SK-MEL-5 (cell line): ENCODE measurements around the gene PTCH1. TPM values are rescaled to one million over a fixed set of nuclear protein-coding genes. Genes with fewer than 3 reads are reported as not detected.
A peak's percentile ranks its signal among the peaks of the same experiment; 100 is the strongest.

Experiments
- DNase-seq: peaks from one replicate; pipeline ENCODE4 v3.0.0-alpha.2; 2016; ENCODE audit warnings: low read depth, low spot score
- in situ Hi-C: cut with HindIII; loops from 2 replicates; pipeline ENCODE4 v1.10.0; 2016; ENCODE audit warnings: low sequenced_read_pairs, high pct_unique_total_duplicates, low pct_unique_long_range_greater_than_20kb
- total RNA-seq: library from RNA; depleted of rRNA; stranded (reverse); fragments of >200 nt; shearing (Covaris generic); gene quantifications from 2 replicates; pipeline ENCODE4 v1.2.3, GENCODE V29; 2014

Gene PTCH1
- total RNA-seq, 1 experiment from 2014 or later: 3.8 TPM

DNA sequence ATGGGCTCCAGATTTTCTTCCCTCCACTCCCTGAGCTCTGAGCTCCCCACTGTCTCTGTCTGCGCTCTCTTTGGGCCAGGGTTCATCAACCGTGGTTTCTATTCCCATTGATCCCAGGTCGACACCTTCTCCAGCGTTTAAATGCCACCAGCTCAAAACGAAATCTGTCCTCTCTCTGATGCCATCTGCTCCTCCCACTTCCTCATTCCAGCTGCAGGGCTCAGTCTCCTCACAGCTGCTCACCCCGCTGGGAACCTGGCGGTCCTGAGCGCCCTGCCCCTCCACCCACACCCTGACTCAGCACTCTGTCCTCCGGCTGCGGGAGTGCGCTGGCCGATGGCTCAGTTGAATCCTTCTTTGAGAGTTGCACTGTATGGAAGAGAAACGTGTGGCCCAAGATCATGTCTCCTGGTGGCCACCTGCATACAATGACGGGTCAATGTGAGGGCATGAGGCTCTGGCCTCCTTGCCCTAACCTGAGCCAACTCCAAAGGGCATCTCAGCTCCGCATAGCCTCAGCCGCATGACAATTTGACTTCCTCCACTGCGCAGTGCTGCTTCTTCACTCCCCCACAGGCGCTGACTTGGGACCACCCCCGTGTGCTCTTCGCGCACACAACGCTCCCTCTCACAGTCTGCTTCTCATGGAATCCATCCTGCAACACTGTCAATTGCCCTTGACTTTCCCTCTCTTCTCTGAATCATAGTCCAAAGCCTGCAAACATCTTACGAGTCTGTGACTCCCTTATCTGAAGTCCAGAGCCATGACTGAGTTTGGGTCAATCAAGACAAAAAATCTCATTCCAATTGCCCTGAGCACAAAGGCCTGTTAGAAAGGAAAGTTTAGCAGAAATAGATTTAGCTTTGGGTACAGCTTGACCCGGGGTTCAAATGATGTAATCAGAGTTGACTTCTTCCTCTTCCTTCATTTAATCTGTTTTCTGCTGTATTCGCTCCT is 82.4 kb downstream of the PTCH1 start:
- DNase-seq: no peak
- in situ Hi-C loops: no loop called here

DNA sequence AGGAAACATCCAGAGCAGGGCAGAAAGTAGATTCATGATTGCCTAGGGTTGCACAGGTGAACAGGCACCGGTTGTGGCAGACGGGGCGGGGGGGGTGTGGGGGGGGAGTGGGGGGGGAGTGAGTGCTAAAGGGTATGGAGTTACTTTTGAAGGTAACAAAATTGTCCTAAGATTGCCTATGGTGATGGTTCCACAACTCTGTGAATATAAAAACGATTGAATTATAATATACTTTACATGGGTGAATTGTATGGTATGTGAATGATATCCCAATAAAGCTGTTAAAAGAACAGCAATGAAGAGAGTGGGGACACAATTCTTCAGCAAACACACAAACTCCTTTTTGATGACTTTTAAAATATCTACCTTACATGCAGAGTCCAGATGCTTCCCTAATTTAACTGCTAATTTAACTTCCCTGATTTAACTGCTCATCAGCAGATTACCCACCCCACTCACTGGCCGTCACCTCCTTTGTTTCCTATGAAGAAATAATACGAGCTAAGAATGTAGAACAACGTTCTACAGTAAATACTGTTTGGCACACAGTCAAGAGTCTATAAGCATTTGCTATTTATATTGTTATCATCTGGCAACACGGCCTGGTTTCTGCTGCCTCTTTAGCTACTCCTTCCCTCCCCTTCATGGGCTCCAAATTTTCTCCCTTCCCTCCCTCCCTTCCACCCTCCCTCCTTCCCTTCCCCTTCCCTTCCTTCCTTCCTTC is 83.5 kb downstream of the PTCH1 start:
- DNase-seq: no peak
- in situ Hi-C loops: no loop called here

DNA sequence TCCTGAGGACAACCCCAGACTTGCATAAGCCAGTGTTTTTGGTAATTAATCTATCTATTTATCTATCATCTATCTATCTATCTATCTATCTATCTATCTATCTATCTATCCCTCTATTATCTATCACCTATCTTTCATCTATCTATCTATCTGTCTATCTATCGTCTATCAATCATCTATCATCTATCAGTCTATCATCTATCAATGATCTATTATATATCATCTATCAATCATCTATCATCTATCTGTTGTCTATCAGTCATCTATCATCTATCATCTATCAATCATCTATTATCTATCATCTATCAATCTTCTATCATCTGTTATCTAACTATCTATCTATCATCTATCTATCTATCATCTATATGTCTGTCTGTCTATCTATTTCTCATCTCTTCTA is 85.5 kb downstream of the PTCH1 start:
- no peak for DNase-seq
- in situ Hi-C loops: no loop called here

DNA sequence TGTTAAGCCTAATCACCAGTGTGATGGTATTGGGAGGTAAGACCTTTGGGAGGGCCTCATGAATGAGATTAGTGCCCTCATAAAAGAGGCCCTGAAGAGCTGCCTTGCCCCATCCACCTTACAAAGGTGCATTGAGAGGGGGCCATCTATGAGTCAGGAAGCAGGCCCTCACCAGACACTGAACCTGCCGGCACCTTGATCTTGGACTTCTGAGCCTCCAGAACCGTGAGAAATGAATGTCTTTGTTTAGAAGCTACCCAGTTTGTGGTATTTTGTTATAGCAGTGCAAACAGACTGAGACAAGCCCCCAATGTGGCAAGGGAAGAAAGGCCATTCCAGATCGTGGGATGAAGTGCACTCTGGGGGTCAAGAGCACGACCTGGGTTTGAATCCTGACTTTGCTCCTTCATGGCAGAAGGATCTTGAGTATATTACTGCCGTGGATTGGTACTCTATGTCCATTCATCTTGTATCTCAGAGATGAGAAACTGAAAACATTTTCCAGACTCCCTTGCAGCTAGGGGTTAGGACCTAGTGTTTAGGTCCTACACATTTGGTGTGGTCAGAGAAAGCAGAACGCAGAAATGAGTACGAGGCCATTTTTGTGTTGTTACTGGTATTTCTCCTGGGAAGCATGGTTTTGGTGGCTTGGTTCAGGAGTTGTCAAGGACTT is 86.7 kb downstream of the PTCH1 start:
- DNase-seq: no peak
- in situ Hi-C loops: no loop called here

DNA sequence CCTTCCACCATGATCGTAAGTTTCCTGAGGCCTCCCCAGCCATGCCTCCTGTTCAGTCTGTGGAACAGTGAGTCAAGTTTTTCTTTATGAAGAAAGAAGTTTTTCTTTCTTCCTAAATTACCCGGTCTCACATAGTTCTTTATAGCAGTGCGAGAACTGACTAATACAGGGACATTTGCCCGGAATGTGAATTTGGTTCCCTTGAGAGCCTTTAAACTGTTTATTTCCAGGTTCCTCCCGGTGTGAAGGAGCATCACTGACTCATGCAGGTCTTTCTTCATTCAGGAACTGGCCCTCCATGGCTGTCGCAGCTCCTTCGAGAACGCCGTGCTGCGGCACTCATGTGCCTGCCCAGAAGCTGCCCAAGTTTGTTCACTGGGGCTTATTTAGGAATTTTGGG is 87.7 kb downstream of the PTCH1 start:
- no peak for DNase-seq
- in situ Hi-C loops: no loop called here

DNA sequence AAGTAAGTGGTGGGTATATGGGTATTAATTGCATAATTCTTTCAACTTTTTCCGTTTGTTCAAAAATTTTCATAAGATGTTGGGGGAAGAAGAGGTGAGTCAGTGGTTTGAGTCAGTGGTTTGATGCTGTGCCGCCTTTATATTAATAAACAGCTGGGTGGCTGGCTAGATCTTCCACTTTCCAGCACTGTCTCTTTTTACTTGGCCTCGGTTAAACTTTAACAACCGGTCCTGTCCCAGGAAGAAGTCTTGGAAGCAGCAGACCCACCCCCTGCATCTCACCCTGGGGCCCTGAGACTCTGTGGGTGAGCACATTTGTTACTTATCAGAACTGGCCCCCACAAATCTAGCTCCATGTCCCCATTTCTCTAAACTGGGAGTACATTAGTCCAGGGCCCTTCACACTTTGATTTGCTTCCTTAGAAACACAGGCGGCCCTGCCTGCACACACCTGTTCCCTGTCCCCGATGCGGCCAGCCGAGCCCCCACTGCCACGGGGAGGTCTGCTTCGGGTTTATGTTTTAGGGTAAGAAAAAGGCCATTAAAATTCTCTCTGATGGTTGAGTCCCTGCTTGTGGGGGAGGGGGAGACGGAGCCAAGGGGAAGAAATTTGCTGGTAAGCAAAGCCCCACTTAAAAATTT is 90.7 kb downstream of the PTCH1 start:
- in situ Hi-C loops: no loop called here
- DNase-seq: no peak

DNA sequence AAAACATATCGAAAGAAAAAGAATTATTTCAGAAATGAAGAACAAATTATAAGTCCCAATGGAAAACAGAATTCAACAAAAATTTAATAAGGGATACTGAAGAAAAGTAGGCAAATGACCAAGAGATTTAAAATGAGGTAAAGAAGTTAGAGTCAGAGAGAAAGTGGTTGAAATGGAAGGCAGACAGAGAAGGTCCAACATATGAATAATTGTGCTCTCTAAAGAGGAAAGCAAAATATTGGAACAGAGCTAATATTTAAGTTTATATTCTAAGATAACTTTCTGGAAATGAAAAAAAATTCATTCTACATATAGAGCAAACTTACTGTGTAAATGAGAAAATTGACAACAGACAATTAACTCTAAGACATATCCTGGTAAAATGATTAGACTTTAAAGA is 94.1 kb downstream of the PTCH1 start:
- DNase-seq: no peak
- in situ Hi-C loops: no loop called here

DNA sequence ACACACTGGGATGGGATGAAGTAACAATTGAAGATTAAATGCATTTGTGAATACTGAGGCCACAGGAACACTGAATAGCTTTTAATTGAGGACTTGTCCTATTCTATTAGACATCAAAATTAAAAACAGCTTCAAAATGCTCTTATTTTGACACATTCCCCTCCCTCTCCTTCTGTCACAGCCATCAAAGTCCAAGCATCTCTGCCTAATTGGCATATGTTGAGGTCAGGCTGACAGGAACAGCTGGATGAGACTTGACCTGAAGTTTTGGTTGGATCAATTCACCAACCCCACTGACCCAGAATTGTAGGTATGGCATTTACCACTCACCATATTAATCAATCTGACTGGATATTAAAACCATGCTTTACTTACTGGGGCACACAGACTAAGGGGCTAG is 96.3 kb downstream of the PTCH1 start:
- in situ Hi-C loops: no loop called here
- no peak for DNase-seq

DNA sequence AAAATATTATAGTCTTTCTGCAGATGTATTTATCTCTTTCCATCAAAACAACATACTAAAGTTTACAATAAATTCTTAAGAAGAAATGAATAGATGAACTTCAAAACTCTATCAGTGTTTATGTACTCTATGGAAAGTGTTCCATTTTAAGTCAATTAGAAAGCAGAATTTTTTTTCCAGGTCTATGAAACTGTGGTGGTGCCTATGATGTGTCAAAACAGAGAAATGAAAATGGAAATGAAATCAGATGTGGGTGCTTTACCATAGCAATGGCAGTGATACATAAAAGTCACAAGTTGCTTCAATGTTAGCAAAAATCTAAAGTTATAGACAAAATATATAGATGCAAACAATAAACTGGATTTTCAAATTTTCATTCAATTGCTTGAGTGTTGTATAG is 97.3 kb downstream of the PTCH1 start:
- DNase-seq: no peak
- in situ Hi-C loops: no loop called here

DNA sequence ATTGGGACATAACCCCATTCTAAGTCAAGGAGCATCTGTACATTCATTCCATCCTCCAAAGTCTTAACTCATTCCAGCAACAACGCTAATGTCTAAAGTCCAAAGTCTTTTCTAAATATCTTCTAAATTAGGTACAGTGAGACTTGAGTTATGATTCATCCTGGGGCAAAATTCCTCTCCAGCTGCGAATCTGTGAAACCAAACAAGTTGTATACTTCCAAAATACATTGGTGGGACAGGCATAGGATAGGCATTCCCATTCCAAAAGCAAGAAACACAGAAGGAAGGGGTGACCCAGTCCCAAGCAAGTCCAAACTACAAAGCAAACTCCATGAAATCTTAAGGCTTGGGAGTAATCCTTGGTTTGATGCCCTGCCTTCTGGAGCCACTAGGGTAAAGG is 101.6 kb downstream of the PTCH1 start:
- in situ Hi-C loops: no loop called here
- DNase-seq: no peak

DNA sequence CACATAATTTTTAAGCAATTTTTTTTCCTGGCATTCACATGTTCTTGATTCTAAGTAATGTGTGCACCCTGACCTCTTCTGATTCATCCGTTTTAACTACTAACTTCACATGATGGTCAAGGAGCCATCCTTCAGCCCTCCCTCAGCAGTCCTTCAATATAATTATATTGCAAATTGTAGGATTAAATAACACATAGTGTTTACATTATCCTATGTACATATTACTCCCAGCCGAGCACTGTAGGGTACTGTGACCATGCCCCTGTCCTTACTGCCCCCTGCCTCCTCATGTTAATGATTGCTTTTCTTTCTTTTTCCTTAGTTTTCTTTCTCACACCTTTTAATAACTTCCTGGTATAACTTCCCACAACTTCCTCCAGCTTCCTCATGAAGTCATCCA is 103.0 kb downstream of the PTCH1 start:
- DNase-seq: no peak
- in situ Hi-C loops: no loop called here

DNA sequence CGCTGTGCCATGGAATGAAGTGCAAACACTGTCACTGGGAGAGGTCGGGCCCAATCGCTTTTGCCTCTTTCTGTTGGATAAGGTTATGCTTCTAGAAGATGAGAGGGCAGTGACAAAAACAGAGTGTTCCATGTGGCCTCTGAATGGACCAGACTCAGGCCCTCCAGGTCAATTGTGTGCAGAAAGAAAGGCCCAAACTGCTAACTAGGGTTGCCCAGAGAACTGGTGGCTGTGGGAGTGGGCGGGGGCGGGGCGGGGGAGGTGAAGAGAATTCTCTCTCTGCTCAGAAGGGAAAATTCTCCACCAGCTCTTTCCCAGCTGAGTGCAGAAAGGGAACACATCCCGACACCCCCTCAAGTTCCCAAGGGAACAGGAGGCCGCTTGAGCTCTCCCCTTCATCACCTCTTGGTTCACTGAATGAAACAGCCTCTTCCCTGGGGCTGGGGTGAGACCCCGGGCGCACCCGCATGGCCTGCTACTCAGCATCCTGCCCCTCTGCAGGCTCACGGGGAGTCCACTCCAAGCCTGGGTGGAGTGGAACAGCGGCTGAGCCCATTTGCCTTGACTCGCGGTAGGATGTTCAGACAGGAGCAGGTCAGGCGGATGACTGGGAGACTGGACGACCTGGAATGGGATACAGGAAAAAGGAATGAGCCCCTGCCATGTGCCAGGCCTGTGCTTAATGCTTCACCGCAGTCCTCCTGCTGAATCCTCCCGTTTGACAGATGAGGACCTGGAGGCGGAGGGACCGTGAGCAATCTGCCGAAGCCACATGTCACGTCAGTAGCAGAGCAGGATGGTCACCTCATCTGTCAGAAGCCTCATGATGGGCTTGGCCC is 105.5 kb downstream of the PTCH1 start:
- DNase-seq: no peak
- in situ Hi-C loops: no loop called here

DNA sequence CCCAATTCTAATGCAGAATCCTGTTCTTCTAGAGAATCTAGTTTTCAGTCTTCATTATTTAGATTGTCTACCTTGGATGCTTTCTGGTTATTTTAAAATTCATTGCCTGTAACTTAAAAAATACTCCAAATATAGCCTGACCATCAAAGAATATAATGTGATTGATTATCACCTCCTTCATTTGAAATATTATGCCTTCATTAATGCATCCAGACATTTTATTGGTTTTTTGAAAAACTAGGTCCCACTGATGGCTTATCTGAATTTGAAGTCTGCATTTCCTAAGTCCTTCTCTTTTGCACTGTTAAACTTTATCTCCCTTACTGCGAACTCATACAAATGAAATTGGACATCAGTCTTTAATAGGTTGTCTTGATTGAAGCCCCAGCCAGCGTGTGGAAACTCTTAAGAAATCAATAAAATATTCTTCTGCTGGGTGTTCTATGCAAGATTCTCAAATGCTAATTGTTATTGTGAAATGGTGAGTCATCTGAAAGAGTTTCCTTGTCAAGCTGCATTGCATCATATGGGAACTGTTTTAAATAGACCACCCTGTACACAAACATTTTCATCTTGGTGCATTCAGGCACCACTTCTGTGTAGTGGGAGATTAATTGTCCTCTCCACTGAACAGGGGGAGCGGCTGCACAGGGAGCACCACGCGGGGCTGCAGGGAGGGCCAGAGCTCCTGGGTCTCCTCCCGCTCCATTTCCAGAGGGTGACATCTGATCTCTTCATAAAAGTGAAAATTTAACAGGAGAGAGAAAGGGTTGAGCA is 106.9 kb downstream of the PTCH1 start:
- in situ Hi-C loops: no loop called here
- peak; percentile 50 for DNase-seq

DNA sequence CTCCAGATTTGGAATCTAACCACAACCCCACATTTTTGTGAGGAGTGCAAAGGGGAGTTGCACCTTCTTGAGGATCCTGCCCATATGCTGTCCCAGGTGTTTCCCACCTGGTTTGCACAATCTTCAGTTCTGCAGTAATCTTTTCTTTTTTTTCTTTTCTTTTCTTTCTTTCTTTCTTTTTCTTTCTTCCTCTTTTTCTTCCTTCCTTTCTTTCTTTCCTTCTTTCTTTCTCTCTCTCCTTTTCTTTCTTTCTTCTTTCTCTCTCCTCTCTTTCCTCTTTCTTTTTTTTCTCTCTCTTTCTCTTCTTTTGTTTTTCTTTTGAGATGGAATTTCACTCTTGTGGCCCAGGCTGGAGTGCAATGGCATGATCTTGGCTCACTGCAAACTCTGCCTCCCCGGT is 109.2 kb downstream of the PTCH1 start:
- DNase-seq: no peak
- in situ Hi-C loops: no loop called here

DNA sequence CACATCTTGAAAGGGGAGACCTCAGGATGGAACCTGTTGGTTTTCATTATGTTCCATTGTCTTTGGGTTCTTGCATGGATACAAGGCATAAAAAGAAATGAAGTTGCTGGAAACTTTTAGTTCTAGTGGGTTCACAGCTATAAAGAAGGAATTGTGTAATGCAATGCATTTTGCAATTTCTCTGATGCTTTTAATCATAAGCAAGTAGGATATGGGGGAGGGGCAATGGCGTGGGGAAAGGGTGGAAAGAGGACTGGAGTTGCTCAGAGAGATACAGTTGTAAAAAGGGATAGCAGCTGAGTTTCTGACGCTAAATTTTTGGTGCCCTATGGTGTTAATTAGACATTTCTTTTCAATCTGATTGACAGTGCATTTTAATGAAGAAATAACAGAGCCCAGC is 110.7 kb downstream of the PTCH1 start:
- in situ Hi-C loops: no loop called here
- no peak for DNase-seq

DNA sequence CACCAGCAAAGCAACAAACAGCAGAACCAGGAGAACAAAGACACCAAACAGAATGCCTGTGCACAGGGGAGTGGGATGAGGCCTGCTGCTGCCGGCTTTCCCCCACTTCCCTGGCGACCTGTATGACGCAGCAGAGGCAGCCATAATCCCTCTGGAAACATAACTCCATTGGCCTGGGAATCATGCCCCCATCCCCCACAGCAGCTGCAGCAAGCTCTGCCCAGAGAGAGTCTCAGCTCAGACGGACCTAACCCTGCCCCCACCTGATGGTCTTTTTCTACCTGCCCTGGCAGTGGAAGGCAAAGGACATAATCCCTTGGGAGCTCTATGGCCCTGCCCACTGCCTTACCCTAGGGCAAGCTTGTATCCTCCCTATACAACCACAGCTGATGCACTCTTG is 117.5 kb downstream of the PTCH1 start:
- in situ Hi-C loops: no loop called here
- DNase-seq: no peak
